ENCODE measurements around the gene TMC6. TPM values are rescaled to one million over a fixed set of nuclear protein-coding genes. Genes with fewer than 3 reads are reported as not detected.

The TMC6 gene
- total and polyA plus RNA-seq, 12 donors: 2.5 to 79.0 (median 19.1) TPM

- WGBS, 4 donors: 80 to 84% (median 83%) methylated on average over 9 to 19 of the region's 19 CpGs
- no peaks in the 10 kb centered on the region for H3K9me3 ChIP-seq (replicated peaks in 1 of 3)
- H3K27me3 ChIP-seq: peaks cover 6% of the 10 kb centered on the region
- DNase-seq: peak in 1 of 7 donors; percentile 12
- no peak overlapping the region for H3K27ac ChIP-seq
- H3K36me3 ChIP-seq (replicated peaks in 1 of 2): peaks cover 0 to under 1% of the 10 kb centered on the region in 2 donors
- intact Hi-C loops (cut with DNase I): loop anchor here (5.0 kb wide), 2 partner anchors 61 to 141 kb away; no protein-coding TSS in a partner anchor
- no peaks in the 10 kb centered on the region for H3K4me1 ChIP-seq (replicated peaks in 1 of 2)
- TF ChIP-seq POLR2A (IDR thresholded peaks at IDR 0.05): no peak
- TF ChIP-seq CTCF (IDR thresholded peaks at IDR 0.05): no peak
- H3K4me3 ChIP-seq: no peak overlapping the region
Observed at GRCh38 chr17:78111016-78111726, 17.4 kb downstream of the TMC6 start.

GRCh38 chr17:78110363-78111015, 18.1 kb downstream of the TMC6 start:
- TF ChIP-seq POLR2A (IDR thresholded peaks at IDR 0.05) (no peak), CTCF (IDR thresholded peaks at IDR 0.05) (no peak)
- H3K9me3 ChIP-seq (replicated peaks in 1 of 3): no peaks in the 10 kb centered on the region
- peaks cover 0 to 4% of the 10 kb centered on the region in 2 donors for H3K36me3 ChIP-seq (replicated peaks in 1 of 2)
- 79 to 89% (median 86%) methylated on average over 11 to 22 of the region's 22 CpGs for WGBS, 4 donors
- no peaks in the 10 kb centered on the region for H3K4me1 ChIP-seq (replicated peaks in 1 of 2)
- H3K4me3 ChIP-seq: no peak overlapping the region
- intact Hi-C loops (cut with DNase I): loop anchor here (5.0 kb wide), 2 partner anchors 62 to 142 kb away; no protein-coding TSS in a partner anchor
- H3K27me3 ChIP-seq: peaks cover 6% of the 10 kb centered on the region
- DNase-seq: peak in 1 of 7 donors; percentile 12
- no peak overlapping the region for H3K27ac ChIP-seq

- peaks cover 0 to 9% of the 10 kb centered on the region in 2 donors for H3K36me3 ChIP-seq (replicated peaks in 1 of 2)
- no peak overlapping the region for H3K4me3 ChIP-seq
- no peaks in the 10 kb centered on the region for H3K9me3 ChIP-seq (replicated peaks in 1 of 3)
- H3K27me3 ChIP-seq: peaks cover 6% of the 10 kb centered on the region
- intact Hi-C loops (cut with DNase I): no loop called here
- DNase-seq: peak in 1 of 7 donors; percentile 10
- 84 to 92% (median 90%) methylated on average over 2 to 9 of the region's 9 CpGs for WGBS, 4 donors
- no peaks in the 10 kb centered on the region for H3K4me1 ChIP-seq (replicated peaks in 1 of 2)
- TF ChIP-seq POLR2A (IDR thresholded peaks at IDR 0.05) (no peak), CTCF (IDR thresholded peaks at IDR 0.05) (no peak)
- no peak overlapping the region for H3K27ac ChIP-seq
Observed at GRCh38 chr17:78109489-78109761, 19.1 kb downstream of the TMC6 start.

GRCh38 chr17:78108726-78109488, 19.6 kb downstream of the TMC6 start:
- peaks cover 0 to 14% of the 10 kb centered on the region in 2 donors for H3K36me3 ChIP-seq (replicated peaks in 1 of 2)
- DNase-seq: peak in 1 of 7 donors; percentile 11
- no peaks in the 10 kb centered on the region for H3K9me3 ChIP-seq (replicated peaks in 1 of 3)
- peaks cover 5% of the 10 kb centered on the region for H3K27me3 ChIP-seq
- H3K4me1 ChIP-seq (replicated peaks in 1 of 2): no peaks in the 10 kb centered on the region
- no peak overlapping the region for H3K27ac ChIP-seq
- intact Hi-C loops (cut with DNase I): no loop called here
- WGBS, 4 donors: 67 to 72% (median 69%) methylated on average over 12 to 18 of the region's 18 CpGs
- no peak for TF ChIP-seq POLR2A (IDR thresholded peaks at IDR 0.05)
- H3K4me3 ChIP-seq: no peak overlapping the region

Measured in adrenal gland (tissue), 12 donors.